Measurements from ENCODE around the gene GLYATL3. TPM values are rescaled to one million over a fixed set of nuclear protein-coding genes. Genes with fewer than 3 reads are reported as not detected.

Gene GLYATL3
- total and polyA plus RNA-seq, 2 of the 4 experiments (the other 2 are of a cell fraction), result not detected

GRCh38 chr6:49530141-49530776 is 30.5 kb downstream of the GLYATL3 start:
- H3K4me2 ChIP-seq (ENCODE audit: low read depth, low read length), result no peak overlapping the region
- no peak overlapping the region for H4K8ac ChIP-seq (ENCODE audit: low read depth in 2 of 2, low read length in 2 of 2)
- H3K18ac ChIP-seq (ENCODE audit: low read depth, low read length), result no peak overlapping the region
- H3K27ac ChIP-seq (ENCODE audit: insufficient read depth, low read length), result no peak overlapping the region
- no peaks in the 10 kb centered on the region for H3K36me3 ChIP-seq (ENCODE audit: control insufficient read depth, insufficient read depth, low read length)
- no peak for ATAC-seq (ENCODE audit: low read depth)
- no peak for DNase-seq
- no peaks in the 10 kb centered on the region for H3K79me1 ChIP-seq (ENCODE audit: low read depth in 1 of 2, low read length in 2 of 2)
- no peak overlapping the region for H2AK5ac ChIP-seq (ENCODE audit: low read depth, low read length)
- H3K9me3 ChIP-seq (ENCODE audit: control insufficient read depth, insufficient read depth, low read length), result no peaks in the 10 kb centered on the region
- no peaks in the 10 kb centered on the region for H3K27me3 ChIP-seq (ENCODE audit: control insufficient read depth, insufficient read depth, low read length)
- CTCF ChIA-PET, result interaction anchor here (3.4 kb wide), 1 partner anchor 77 kb away, joined by 14 read pairs; no protein-coding TSS in a partner anchor
- H2AFZ ChIP-seq (replicated peaks; ENCODE audit: low read length, poor library complexity), result no peak overlapping the region
- H3K4me3 ChIP-seq (ENCODE audit: insufficient read depth, low read depth, low read length), result no peak overlapping the region
- H2BK20ac ChIP-seq (ENCODE audit: low read depth, low read length), result no peak overlapping the region
- no peak overlapping the region for H4K5ac ChIP-seq (ENCODE audit: low read depth, low read length)
- H2BK120ac ChIP-seq (ENCODE audit: low read depth, low read length), result no peak overlapping the region
- no peak overlapping the region for H3K23ac ChIP-seq (ENCODE audit: low read depth, low read length)
- intact Hi-C loops (cut with micrococcal nuclease), result no loop called here
- no CpG with 5 or more reads among the region's 2 CpGs for WGBS, 2 experiments (ENCODE audit: extremely low coverage in 2 of 2, insufficient read length in 1 of 2)
- no peak overlapping the region for H2BK5ac ChIP-seq (ENCODE audit: low read depth, low read length, poor library complexity, severe bottlenecking)
- no TSS peak for BruUV-seq (replicated peaks)
- H4K20me1 ChIP-seq (ENCODE audit: insufficient read depth, low read length), result no peaks in the 10 kb centered on the region
- H3K9ac ChIP-seq (ENCODE audit: low read depth, low read length), result no peak overlapping the region
- no peak overlapping the region for H4K91ac ChIP-seq (ENCODE audit: insufficient read depth, low read depth, low read length)
- dilution Hi-C loops (cut with HindIII; ENCODE audit: low sequenced_read_pairs, unreplicated experiment), result no loop called here
- POLR2A ChIA-PET (ENCODE audit: unreplicated experiment), result no interaction called here
- no peak overlapping the region for H2BK15ac ChIP-seq (ENCODE audit: low read depth, low read length)
- no peak overlapping the region for H2AK9ac ChIP-seq (replicated peaks; ENCODE audit: low read depth, low read length, poor library complexity)
- no peaks in the 10 kb centered on the region for H3K4me1 ChIP-seq (ENCODE audit: control insufficient read depth, insufficient read depth, low read length)
- no peak overlapping the region for H3K4ac ChIP-seq (ENCODE audit: low read depth, low read length)
- in situ Hi-C loops (cut with MboI; ENCODE audit: low sequenced_read_pairs), result loop anchor here (25.0 kb wide), 1 partner anchor 307 kb away; no protein-coding TSS in a partner anchor
- TF ChIP-seq ELK1 (IDR thresholded peaks at IDR 0.05; ENCODE audit: borderline replicate concordance, low read depth, low read length) (no peak), RAD21 (IDR thresholded peaks at IDR 0.05; ENCODE audit: low read length) (no peak), BHLHE40 (IDR thresholded peaks at IDR 0.05; ENCODE audit: low read depth, low read length) (no peak), MXI1 (IDR thresholded peaks at IDR 0.05; ENCODE audit: borderline replicate concordance, low read depth, low read length) (no peak), MAFK (IDR thresholded peaks at IDR 0.05; ENCODE audit: low read depth, low read length) (no peak), RCOR1 (IDR thresholded peaks at IDR 0.05; ENCODE audit: insufficient replicate concordance, low read length) (no peak), POLR2A (IDR thresholded peaks at IDR 0.05; ENCODE audit: low read depth, low read length) (no peak), RFX5 (IDR thresholded peaks at IDR 0.05; ENCODE audit: low read depth, low read length) (no peak), MAZ (IDR thresholded peaks at IDR 0.05; ENCODE audit: borderline replicate concordance, low read depth, low read length) (no peak), NFE2L2 (IDR thresholded peaks at IDR 0.05; ENCODE audit: low read depth, low read length) (no peak), SMC3 (IDR thresholded peaks at IDR 0.05; ENCODE audit: low read depth, low read length) (no peak)
- TF ChIP-seq, protein P1, sequence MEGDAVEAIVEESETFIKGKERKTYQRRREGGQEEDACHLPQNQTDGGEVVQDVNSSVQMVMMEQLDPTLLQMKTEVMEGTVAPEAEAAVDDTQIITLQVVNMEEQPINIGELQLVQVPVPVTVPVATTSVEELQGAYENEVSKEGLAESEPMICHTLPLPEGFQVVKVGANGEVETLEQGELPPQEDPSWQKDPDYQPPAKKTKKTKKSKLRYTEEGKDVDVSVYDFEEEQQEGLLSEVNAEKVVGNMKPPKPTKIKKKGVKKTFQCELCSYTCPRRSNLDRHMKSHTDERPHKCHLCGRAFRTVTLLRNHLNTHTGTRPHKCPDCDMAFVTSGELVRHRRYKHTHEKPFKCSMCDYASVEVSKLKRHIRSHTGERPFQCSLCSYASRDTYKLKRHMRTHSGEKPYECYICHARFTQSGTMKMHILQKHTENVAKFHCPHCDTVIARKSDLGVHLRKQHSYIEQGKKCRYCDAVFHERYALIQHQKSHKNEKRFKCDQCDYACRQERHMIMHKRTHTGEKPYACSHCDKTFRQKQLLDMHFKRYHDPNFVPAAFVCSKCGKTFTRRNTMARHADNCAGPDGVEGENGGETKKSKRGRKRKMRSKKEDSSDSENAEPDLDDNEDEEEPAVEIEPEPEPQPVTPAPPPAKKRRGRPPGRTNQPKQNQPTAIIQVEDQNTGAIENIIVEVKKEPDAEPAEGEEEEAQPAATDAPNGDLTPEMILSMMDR (conservative IDR thresholded peaks at IDR 0.05; ENCODE audit: low read depth, low read length), result no peak
- H3K9me1 ChIP-seq (ENCODE audit: insufficient read depth, low read length), result no peaks in the 10 kb centered on the region
- no peak overlapping the region for H3K14ac ChIP-seq (replicated peaks; ENCODE audit: low read depth, low read length)
- H3K56ac ChIP-seq (ENCODE audit: extremely low read depth, insufficient read depth, low read length), result no peak overlapping the region

Measured in IMR-90 (cell line).